RWPE1 (cell line): Measurements from ENCODE around the gene MYO18B.

Source experiments
- CTCF ChIA-PET: fragments of 350-600 bp; sonication (Branson Sonifier 250); formaldehyde crosslinking; extraction: SDS; loops from one replicate; lab custom pipeline; 2021; lab: Yijun Ruan, JAX
- POLR2A ChIA-PET: fragments of 400-600 bp; formaldehyde crosslinking; extraction: SDS; loops from one replicate; lab custom pipeline; 2020; ENCODE audit warnings: antibody characterized with exemption; ENCODE audit not compliant: low non-redundant PET; lab: Yijun Ruan, JAX
- DNase-seq: peaks from one replicate; pipeline ENCODE4 v3.0.0; 2012; ENCODE audit warnings: low spot score
- H3K27ac ChIP-seq: fragments of 450-650 bp; 2 replicates; pipeline ENCODE4 v1.5.1; 2017
- CTCF ChIP-seq: fragments of 450-650 bp; conservative IDR thresholded peaks from 2 replicates; pipeline ENCODE4 v1.5.1; 2017; ENCODE audit warnings: low read depth, mild to moderate bottlenecking

The MYO18B gene

GRCh38 chr22:25712661-25713400 lies 29.2 kb upstream of the MYO18B start:
- ChIA-PET CTCF (no interaction called here), POLR2A (no interaction called here)
- no peak for DNase-seq
- no peak for TF ChIP-seq CTCF
- H3K27ac ChIP-seq = no peak overlapping the region

- H3K27ac ChIP-seq = no peak overlapping the region
- ChIA-PET CTCF (no interaction called here), POLR2A (no interaction called here)
- no peak for DNase-seq
- TF ChIP-seq CTCF = no peak
Observed at GRCh38 chr22:25714070-25714469, 27.9 kb upstream of the MYO18B start.

DNA sequence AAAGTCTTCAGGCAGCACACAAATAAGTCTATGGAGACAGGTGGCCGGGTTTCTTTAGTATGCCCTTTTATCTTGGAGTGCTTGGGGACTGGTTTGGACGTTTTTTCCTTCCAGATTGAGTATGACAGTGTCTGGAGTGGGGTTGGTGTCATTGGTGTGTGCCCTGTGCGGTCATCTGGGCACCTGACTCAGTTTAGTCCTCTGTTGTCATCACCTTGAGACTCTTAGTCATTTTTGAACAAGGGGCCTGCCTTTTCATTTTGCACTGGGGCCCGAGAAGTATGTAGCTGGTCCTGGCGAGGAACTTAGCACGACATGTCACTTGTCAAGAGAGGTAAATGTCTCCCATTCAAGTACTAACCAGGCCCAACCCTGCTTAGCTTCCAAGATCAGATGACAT lies 27.2 kb upstream of the MYO18B start:
- no peak for DNase-seq
- TF ChIP-seq CTCF = no peak
- POLR2A ChIA-PET = no interaction called here
- CTCF ChIA-PET = no interaction called here
- H3K27ac ChIP-seq = no peak overlapping the region

DNA sequence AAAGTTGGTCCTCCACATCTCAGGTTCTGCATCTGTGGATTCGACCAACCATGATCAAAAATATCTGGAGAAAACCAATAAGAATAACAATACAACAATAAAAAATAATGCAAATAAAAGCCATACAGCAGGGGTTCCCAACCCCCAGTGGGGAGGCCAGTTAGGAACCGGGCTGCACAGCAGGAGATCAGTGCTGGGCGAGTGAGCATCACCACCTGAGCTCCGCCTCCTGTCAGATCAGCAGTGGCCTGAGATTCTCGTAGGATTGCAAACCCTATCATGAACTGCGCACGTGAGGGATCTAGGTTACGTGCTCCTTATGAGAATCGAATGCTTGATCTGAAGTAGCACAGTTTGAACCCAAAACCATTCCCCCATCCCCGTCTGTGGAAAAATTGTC lies 25.4 kb upstream of the MYO18B start:
- DNase-seq = no peak
- no peak for TF ChIP-seq CTCF
- H3K27ac ChIP-seq = no peak overlapping the region
- CTCF ChIA-PET = interaction anchor here (0.5 kb wide), 1 partner anchor 254 kb away, joined by 3 read pairs; no protein-coding TSS in a partner anchor
- POLR2A ChIA-PET = no interaction called here

GRCh38 chr22:25718135-25718840 lies 23.7 kb upstream of the MYO18B start:
- ChIA-PET POLR2A (no interaction called here), CTCF (no interaction called here)
- no peak for TF ChIP-seq CTCF

GRCh38 chr22:25722223-25722622 lies 19.8 kb upstream of the MYO18B start:
- DNase-seq = no peak
- ChIA-PET CTCF (interaction anchor here (0.6 kb wide), 1 partner anchor 11 kb away, joined by 3 read pairs; no protein-coding TSS in a partner anchor), POLR2A (interaction anchor here (0.5 kb wide), 1 partner anchor 693 kb away, joined by 3 read pairs; no protein-coding TSS in a partner anchor)
- H3K27ac ChIP-seq = no peak overlapping the region
- no peak for TF ChIP-seq CTCF

More at GRCh38 chr22:25718135-25718840, 23.7 kb upstream of the MYO18B start:
- no peak overlapping the region for H3K27ac ChIP-seq
- no peak for DNase-seq
